HG03469 (cell line): ENCODE results near the gene BTBD3.

Experiments used
- ATAC-seq: cut with Tn5 transposase; IDR thresholded peaks from one replicate; pipeline ENCODE4 v1.9.1; 2021; ENCODE audit warnings: mild to moderate bottlenecking, moderate library complexity, moderate number of reproducible peaks; ENCODE audit not compliant: unreplicated experiment

The BTBD3 gene

GRCh38 chr20:11912659-11913415 is 4.9 kb upstream of the BTBD3 start:
- ATAC-seq = no peak

- ATAC-seq = no peak
These were observed 725 bp downstream of the BTBD3 start for GRCh38 chr20:11918391-11918845.

- no peak for ATAC-seq
These were observed 1.3 kb downstream of the BTBD3 start for GRCh38 chr20:11918981-11919380.

- no peak for ATAC-seq
These were observed 1.9 kb downstream of the BTBD3 start for GRCh38 chr20:11919581-11919980.

GRCh38 chr20:11920083-11920482 is 2.4 kb downstream of the BTBD3 start:
- no peak for ATAC-seq

- no peak for ATAC-seq
These were observed 3.6 kb downstream of the BTBD3 start for GRCh38 chr20:11921321-11921720.

GRCh38 chr20:11922561-11922960 is 4.9 kb downstream of the BTBD3 start:
- ATAC-seq = no peak

- no peak for ATAC-seq
These were observed 7.2 kb downstream of the BTBD3 start for GRCh38 chr20:11924923-11925322.

GRCh38 chr20:11926292-11926998 is 8.8 kb downstream of the BTBD3 start:
- no peak for ATAC-seq

GRCh38 chr20:11929947-11930346 is 12.3 kb downstream of the BTBD3 start:
- ATAC-seq = no peak

GRCh38 chr20:11935212-11936154 is 17.8 kb downstream of the BTBD3 start:
- no peak for ATAC-seq

GRCh38 chr20:11936157-11936556 is 18.5 kb downstream of the BTBD3 start:
- ATAC-seq = no peak

GRCh38 chr20:11937230-11937629 is 19.5 kb downstream of the BTBD3 start:
- ATAC-seq = no peak

GRCh38 chr20:11941593-11942246 is 24.0 kb downstream of the BTBD3 start:
- no peak for ATAC-seq

GRCh38 chr20:11943778-11944177 is 26.1 kb downstream of the BTBD3 start:
- ATAC-seq = no peak

GRCh38 chr20:11948806-11949205 is 31.1 kb downstream of the BTBD3 start:
- ATAC-seq = no peak

GRCh38 chr20:11949711-11950110 is 32.0 kb downstream of the BTBD3 start:
- ATAC-seq = no peak

GRCh38 chr20:11951696-11952095 is 34.0 kb downstream of the BTBD3 start:
- no peak for ATAC-seq

- ATAC-seq = no peak
These were observed 34.9 kb downstream of the BTBD3 start for GRCh38 chr20:11952639-11953038.

GRCh38 chr20:11957911-11958310 is 40.2 kb downstream of the BTBD3 start:
- no peak for ATAC-seq

- ATAC-seq = no peak
These were observed 41.2 kb downstream of the BTBD3 start for GRCh38 chr20:11958855-11959254.
